GM19239 (cell line): ENCODE results near the gene GALM.
"Not testable (repeated sequence)": the region's sequence is repeated elsewhere in the genome, so short reads cannot be mapped to it uniquely, and the experiment has no call there.

ENCODE experiments used
- DNase-seq: peaks from one replicate; pipeline ENCODE4 v3.0.0; 2011; ENCODE audit warnings: low spot score; ENCODE audit not compliant: insufficient read length
- FAIRE-seq: peaks from 2 replicates; lab custom pipeline; 2011; peaks lifted over from hg19 to GRCh38; lab: Jason Lieb, UNC

The GALM gene

GRCh38 chr2:38672445-38673391 is 6.8 kb downstream of the GALM start:
- no peak for FAIRE-seq
- no peak for DNase-seq

- no peak for FAIRE-seq
- DNase-seq: no peak
These were observed 10.8 kb downstream of the GALM start for GRCh38 chr2:38676681-38677080.

- not testable (repeated sequence) for DNase-seq, FAIRE-seq
These were observed 15.0 kb downstream of the GALM start for GRCh38 chr2:38680868-38681267.

GRCh38 chr2:38682008-38682575 is 16.2 kb downstream of the GALM start:
- DNase-seq (no peak), FAIRE-seq (no peak)

- not testable (repeated sequence) for FAIRE-seq, DNase-seq
These were observed 16.7 kb downstream of the GALM start for GRCh38 chr2:38682620-38683019.

- FAIRE-seq (no peak), DNase-seq (no peak)
These were observed 17.9 kb downstream of the GALM start for GRCh38 chr2:38683766-38684165.

- no peak for DNase-seq
- no peak for FAIRE-seq
These were observed 19.3 kb downstream of the GALM start for GRCh38 chr2:38685116-38685735.

- FAIRE-seq (no peak), DNase-seq (no peak)
These were observed 24.8 kb downstream of the GALM start for GRCh38 chr2:38690499-38691420.

GRCh38 chr2:38691994-38692393 is 26.1 kb downstream of the GALM start:
- no peak for FAIRE-seq
- no peak for DNase-seq

- DNase-seq: no peak
- no peak for FAIRE-seq
These were observed 26.9 kb downstream of the GALM start for GRCh38 chr2:38692636-38693318.

- no peak for DNase-seq
- FAIRE-seq: no peak
These were observed 31.4 kb downstream of the GALM start for GRCh38 chr2:38697116-38697840.

- DNase-seq (no peak), FAIRE-seq (no peak)
These were observed 32.6 kb downstream of the GALM start for GRCh38 chr2:38698467-38699003.

- FAIRE-seq: no peak
- no peak for DNase-seq
These were observed 34.3 kb downstream of the GALM start for GRCh38 chr2:38700113-38700785.

- DNase-seq (no peak), FAIRE-seq (no peak)
These were observed 35.1 kb downstream of the GALM start for GRCh38 chr2:38700881-38701458.

- DNase-seq (no peak), FAIRE-seq (no peak)
These were observed 35.6 kb downstream of the GALM start for GRCh38 chr2:38701542-38701941.

GRCh38 chr2:38702413-38702812 is 36.5 kb downstream of the GALM start:
- FAIRE-seq: no peak
- no peak for DNase-seq

- not testable (repeated sequence) for DNase-seq, FAIRE-seq
These were observed 37.4 kb downstream of the GALM start for GRCh38 chr2:38703336-38703735.

- no peak for FAIRE-seq
- DNase-seq: no peak
These were observed 38.8 kb downstream of the GALM start for GRCh38 chr2:38704664-38705063.
